Measurements from ENCODE around the gene NCOA7.

Gene NCOA7

GRCh38 chr6:125886914-125887313 is 96.2 kb downstream of the NCOA7 start:
- Histone ChIP-seq H3K27ac (ENCODE audit: low read length) (no peak overlapping the region), H4K20me1 (ENCODE audit: insufficient read depth, low read length) (no peaks in the 10 kb centered on the region), H3K9me2 (replicated peaks; ENCODE audit: insufficient read depth, low read length) (no peaks in the 10 kb centered on the region), H3K9ac (ENCODE audit: low read length) (no peak overlapping the region), H3K36me3 (replicated peaks; ENCODE audit: insufficient read depth, low read length) (no peaks in the 10 kb centered on the region), H2AFZ (ENCODE audit: low read length) (no peak overlapping the region), H3K9me3 (replicated peaks; ENCODE audit: insufficient read depth, low read length) (no peaks in the 10 kb centered on the region), H3K27me3 (replicated peaks; ENCODE audit: insufficient read depth, low read length) (no peaks in the 10 kb centered on the region), H3K4me3 (ENCODE audit: low read length) (no peak overlapping the region), H3K79me2 (ENCODE audit: low read length) (no peaks in the 10 kb centered on the region), H3F3A (ENCODE audit: insufficient read depth, low read length) (no peaks in the 10 kb centered on the region), H3K4me2 (ENCODE audit: low read depth, low read length) (no peak overlapping the region), H3K4me1 (ENCODE audit: low read length) (no peaks in the 10 kb centered on the region)
- no peak for TF ChIP-seq CTCF (IDR thresholded peaks at IDR 0.05; ENCODE audit: low read length)
- no peak for TF ChIP-seq EZH2phosphoT487 (IDR thresholded peaks at IDR 0.05; ENCODE audit: low read length)
- TF ChIP-seq EZH2 (optimal IDR thresholded peaks at IDR 0.05; ENCODE audit: low read depth, low read length), result no peak
- DNase-seq, result no peak

GRCh38 chr6:125887372-125887771 is 96.6 kb downstream of the NCOA7 start:
- Histone ChIP-seq H3K9me3 (replicated peaks; ENCODE audit: insufficient read depth, low read length) (no peaks in the 10 kb centered on the region), H3K27ac (ENCODE audit: low read length) (no peak overlapping the region), H3K9me2 (replicated peaks; ENCODE audit: insufficient read depth, low read length) (no peaks in the 10 kb centered on the region), H3K4me2 (ENCODE audit: low read depth, low read length) (no peak overlapping the region), H3K9ac (ENCODE audit: low read length) (no peak overlapping the region), H3K36me3 (replicated peaks; ENCODE audit: insufficient read depth, low read length) (no peaks in the 10 kb centered on the region), H3K79me2 (ENCODE audit: low read length) (no peaks in the 10 kb centered on the region), H3F3A (ENCODE audit: insufficient read depth, low read length) (no peaks in the 10 kb centered on the region), H3K4me3 (ENCODE audit: low read length) (no peak overlapping the region), H2AFZ (ENCODE audit: low read length) (no peak overlapping the region), H4K20me1 (ENCODE audit: insufficient read depth, low read length) (no peaks in the 10 kb centered on the region), H3K4me1 (ENCODE audit: low read length) (no peaks in the 10 kb centered on the region), H3K27me3 (replicated peaks; ENCODE audit: insufficient read depth, low read length) (no peaks in the 10 kb centered on the region)
- no peak for TF ChIP-seq CTCF (IDR thresholded peaks at IDR 0.05; ENCODE audit: low read length)
- no peak for TF ChIP-seq EZH2phosphoT487 (IDR thresholded peaks at IDR 0.05; ENCODE audit: low read length)
- TF ChIP-seq EZH2 (optimal IDR thresholded peaks at IDR 0.05; ENCODE audit: low read depth, low read length), result no peak
- no peak for DNase-seq

GRCh38 chr6:125888989-125889656 is 98.4 kb downstream of the NCOA7 start:
- Histone ChIP-seq H4K20me1 (ENCODE audit: insufficient read depth, low read length) (no peaks in the 10 kb centered on the region), H3K9me2 (replicated peaks; ENCODE audit: insufficient read depth, low read length) (no peaks in the 10 kb centered on the region), H2AFZ (ENCODE audit: low read length) (no peak overlapping the region), H3K4me1 (ENCODE audit: low read length) (no peaks in the 10 kb centered on the region), H3K4me2 (ENCODE audit: low read depth, low read length) (no peak overlapping the region), H3K27ac (ENCODE audit: low read length) (no peak overlapping the region), H3K4me3 (ENCODE audit: low read length) (no peak overlapping the region), H3K27me3 (replicated peaks; ENCODE audit: insufficient read depth, low read length) (no peaks in the 10 kb centered on the region), H3K9ac (ENCODE audit: low read length) (no peak overlapping the region), H3F3A (ENCODE audit: insufficient read depth, low read length) (no peaks in the 10 kb centered on the region), H3K36me3 (replicated peaks; ENCODE audit: insufficient read depth, low read length) (no peaks in the 10 kb centered on the region), H3K9me3 (replicated peaks; ENCODE audit: insufficient read depth, low read length) (no peaks in the 10 kb centered on the region), H3K79me2 (ENCODE audit: low read length) (no peaks in the 10 kb centered on the region)
- peak; percentile 49 for TF ChIP-seq CTCF (IDR thresholded peaks at IDR 0.05; ENCODE audit: low read length)
- TF ChIP-seq EZH2 (optimal IDR thresholded peaks at IDR 0.05; ENCODE audit: low read depth, low read length), result no peak
- DNase-seq, result peak; percentile 32

Measured in MM.1S (cell line).